Activated naive CD4-positive, alpha-beta T cell (primary cell): Measurements from ENCODE around the gene ACOXL.

ENCODE experiments used
- DNase-seq, 4 experiments: peaks; one replicate each; lab custom pipeline; 2025; lab: John Stamatoyannopoulos, UW

The ACOXL gene

DNA sequence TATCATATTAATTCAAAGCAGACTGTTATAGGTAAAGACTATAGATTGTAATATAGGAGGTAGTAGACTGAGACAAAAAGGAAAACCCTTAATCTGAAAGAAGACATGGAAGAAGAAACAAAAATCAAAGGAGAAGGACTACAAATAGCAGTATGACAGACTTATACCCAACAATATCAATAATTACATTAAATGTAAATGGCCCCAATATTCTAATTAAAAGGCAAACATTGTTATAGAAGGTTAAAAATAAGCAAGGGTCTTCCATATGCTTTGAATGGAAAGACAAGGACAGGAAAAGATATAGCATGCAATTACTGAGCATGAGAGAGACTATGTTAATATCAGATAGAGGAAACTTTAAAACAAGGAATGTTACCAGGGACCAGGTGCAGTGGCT lies 278.8 kb downstream of the ACOXL start:
- DNase-seq: no peak

GRCh38 chr2:111015283-111015995 lies 283.1 kb downstream of the ACOXL start:
- no peak for DNase-seq

DNA sequence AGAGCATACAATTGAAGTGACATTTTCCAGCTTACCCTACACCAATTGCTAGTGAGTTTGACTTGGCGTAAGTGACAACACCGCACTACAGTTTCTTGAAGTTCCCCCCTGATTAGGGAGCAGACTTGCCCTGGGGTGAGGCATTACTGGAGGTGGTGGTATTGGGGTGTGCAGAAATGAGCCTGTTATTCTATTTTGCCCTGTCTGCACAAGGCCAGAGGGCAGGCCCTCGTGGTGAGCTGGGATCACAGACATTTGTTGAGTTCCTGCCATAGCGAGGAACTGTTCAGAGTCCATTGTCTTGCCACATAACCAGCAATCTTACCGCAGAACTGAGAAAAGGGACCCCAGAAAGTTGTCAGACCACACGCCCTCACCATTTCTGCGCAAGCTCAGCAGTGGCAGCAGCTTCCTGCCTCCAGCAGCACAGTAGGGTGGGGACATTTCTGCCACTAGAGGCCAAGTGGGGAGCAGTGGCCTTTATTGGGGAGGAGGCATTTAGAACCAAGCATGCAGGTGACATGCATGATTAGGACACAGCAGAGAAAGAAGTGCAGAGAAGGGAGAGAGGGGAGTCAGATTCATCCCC lies 284.8 kb downstream of the ACOXL start:
- DNase-seq: no peak

DNA sequence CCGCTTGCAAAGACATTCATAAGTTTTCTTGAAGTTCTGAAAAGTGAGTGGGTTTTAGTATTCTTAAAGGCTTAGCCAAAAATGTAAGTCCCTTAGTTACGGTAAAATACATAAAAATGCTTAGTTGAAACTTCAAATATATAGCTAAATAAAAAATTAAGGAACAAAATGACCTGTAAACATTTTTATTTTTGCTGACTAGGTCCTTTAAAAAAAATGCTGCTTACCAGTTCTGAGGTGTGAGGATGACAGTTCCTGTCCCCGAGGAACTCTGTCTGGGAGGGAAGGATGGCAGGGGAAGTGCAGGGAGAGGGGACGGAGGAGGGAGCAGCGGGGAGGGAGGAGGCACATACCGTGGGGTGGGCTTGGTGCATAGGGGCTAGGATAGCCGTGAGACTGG lies 285.5 kb downstream of the ACOXL start:
- no peak for DNase-seq

DNA sequence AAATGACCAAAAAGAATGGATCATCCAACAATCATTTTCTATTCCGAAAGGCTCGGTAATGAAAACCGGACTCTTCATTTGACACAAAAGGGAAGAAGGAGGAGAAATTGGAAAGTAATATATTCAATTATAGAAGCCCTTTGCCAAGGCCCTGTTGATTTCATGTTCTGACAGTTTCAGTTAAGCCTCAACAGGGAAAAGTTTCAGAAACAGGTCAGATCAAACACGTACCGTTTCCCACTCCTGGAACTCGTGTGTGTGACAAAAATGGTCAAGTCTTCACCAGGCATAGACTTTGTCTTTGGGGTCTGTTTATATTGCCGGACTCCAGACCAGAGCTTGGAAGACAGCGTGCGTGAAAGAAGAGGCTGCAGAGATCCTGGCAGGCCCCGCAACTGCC lies 287.0 kb downstream of the ACOXL start:
- no peak for DNase-seq

GRCh38 chr2:111022633-111023032 lies 290.3 kb downstream of the ACOXL start:
- DNase-seq: no peak

GRCh38 chr2:111024496-111024895 lies 292.1 kb downstream of the ACOXL start:
- DNase-seq: no peak

- no peak for DNase-seq
These were observed 292.9 kb downstream of the ACOXL start for GRCh38 chr2:111025288-111025687.

DNA sequence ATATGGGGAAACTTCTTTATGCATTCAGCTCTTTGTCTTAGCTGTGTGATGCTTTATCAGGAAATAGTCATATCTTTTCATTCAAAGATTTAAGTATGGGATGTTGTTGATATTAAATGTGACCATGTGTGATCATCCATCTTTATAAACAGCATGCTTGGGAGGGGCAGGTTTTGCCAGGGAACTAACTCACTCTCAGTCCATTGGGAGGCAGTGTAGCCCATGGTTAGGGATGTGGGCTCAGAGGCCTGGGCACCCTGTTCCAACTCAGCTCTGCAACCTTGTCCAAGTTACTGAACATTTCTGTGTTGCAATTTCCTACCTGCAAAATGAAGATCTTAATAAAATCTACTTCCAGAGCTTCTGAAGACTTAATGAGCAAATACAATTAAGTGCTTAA lies 296.3 kb downstream of the ACOXL start:
- no peak for DNase-seq

GRCh38 chr2:111029181-111029927 lies 297.0 kb downstream of the ACOXL start:
- DNase-seq: no peak

- no peak for DNase-seq
These were observed 298.0 kb downstream of the ACOXL start for GRCh38 chr2:111030260-111030891.

DNA sequence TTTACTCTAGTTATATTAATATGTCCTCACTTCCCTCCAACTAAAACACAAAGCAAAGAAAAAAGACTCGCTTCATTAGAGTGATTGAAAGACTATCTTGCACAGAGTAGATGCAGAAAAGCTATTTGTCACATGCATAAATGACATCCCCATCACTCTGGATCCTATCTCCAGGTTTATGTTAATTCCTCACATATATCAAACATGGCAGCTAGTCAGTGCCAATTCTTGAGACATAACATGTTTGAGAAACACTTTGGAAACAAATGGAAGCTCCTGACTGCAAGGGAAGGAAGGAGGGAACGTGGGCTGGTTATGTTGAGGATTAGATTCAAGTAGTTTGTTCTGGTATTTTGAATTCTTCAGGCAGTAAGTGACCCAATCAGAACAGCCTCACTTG lies 298.6 kb downstream of the ACOXL start:
- DNase-seq: no peak

GRCh38 chr2:111031546-111032478 lies 299.4 kb downstream of the ACOXL start:
- DNase-seq: no peak

- no peak for DNase-seq
These were observed 300.5 kb downstream of the ACOXL start for GRCh38 chr2:111032721-111033429.

DNA sequence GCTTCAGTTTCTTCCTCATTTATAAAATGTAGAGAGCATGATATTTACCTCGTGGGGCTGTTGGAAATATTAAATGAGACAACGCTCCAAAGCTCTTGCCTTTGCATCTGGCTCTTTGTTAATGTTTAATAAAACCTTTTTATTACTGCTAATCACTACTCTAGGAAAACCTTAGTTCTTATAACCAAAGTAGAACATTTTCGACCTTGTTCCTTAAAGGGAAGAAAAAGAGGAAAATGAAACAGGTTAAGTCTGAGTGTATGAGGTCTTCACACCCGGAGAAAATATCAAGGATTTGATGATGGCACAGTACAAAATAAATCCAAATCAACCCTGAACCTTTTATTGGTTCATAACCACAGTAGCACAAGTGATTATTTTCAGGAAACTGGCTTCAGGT lies 301.8 kb downstream of the ACOXL start:
- DNase-seq: no peak

GRCh38 chr2:111034606-111035005 lies 302.2 kb downstream of the ACOXL start:
- no peak for DNase-seq

GRCh38 chr2:111035830-111036441 lies 303.6 kb downstream of the ACOXL start:
- no peak for DNase-seq

- no peak for DNase-seq
These were observed 304.8 kb downstream of the ACOXL start for GRCh38 chr2:111037128-111037527.

GRCh38 chr2:111039628-111040383 lies 307.4 kb downstream of the ACOXL start:
- DNase-seq: no peak
